Airway epithelial cell (primary cell): Measurements from ENCODE around the gene TEX9. TPM values are rescaled to one million over a fixed set of nuclear protein-coding genes. Genes with fewer than 3 reads are reported as not detected.

ENCODE experiments used
- total RNA-seq: library from RNA; depleted of rRNA; stranded (reverse); fragments of >200 nt; gene quantifications from 2 replicates; pipeline ENCODE4 v1.2.3, GENCODE V29; 2015

The TEX9 gene
- 2.4 and 2.6 TPM in 2 replicates for total RNA-seq

DNA sequence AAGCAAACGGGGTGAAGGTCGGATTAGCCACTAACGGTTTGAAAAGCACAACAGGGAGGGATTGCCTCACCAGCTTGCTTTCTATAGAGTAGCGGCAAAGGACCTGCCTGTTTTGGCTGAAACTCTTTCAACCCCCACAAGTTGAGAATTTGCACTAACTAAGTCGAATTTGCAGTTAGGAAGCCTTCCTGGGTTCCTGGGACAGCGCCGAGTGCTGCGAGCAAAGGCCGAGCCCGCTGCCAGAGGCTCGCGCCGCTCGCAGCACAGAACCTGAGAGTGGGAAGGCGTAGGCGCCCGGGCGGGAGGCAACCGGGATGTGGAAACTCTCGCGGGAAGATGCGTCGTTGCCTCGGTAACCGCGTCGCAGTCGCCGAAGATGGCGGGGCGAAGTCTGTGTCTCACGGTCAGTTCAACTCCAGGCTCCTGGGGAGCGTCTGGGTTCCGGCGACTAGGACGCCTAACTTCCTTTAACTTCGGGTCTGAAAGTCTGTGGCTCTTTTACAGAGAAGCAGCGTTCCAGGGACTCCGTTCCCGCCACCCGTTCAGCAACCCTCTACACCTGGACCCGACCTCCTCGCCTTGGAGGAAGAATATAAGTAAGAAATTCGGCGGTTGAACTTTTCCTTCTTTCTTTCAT, at the start of gene TEX9:
TEX9 (plus strand) TSS at position 352 of the 637 bp plus-strand sequence; CDS start at position 377, 25 bp downstream.

GRCh38 chr15:56464893-56465520, 99.8 kb downstream of the TEX9 start, which contains the start of gene MNS1:
Gene MNS1, minus strand, starts transcription at chr15:56465137. Its CDS starts 165 bp downstream, at chr15:56464972.

Other genes starting within 250 kb of the TEX9 start
- 5.3 and 8.7 TPM in 2 replicates for gene RFX7, start 121.5 kb upstream of the TEX9 start, total RNA-seq
- gene MNS1, start 99.7 kb downstream of the TEX9 start, total RNA-seq: 0.46 and 0.85 TPM in 2 replicates